Astrocyte (in vitro differentiated cells and primary cell): Measurements from ENCODE around the gene NFE2L1.

ENCODE experiments used
- EZH2 ChIP-seq: IDR thresholded peaks from 2 replicates; pipeline ENCODE4 v1.6.1; 2012; ENCODE audit warnings: mild to moderate bottlenecking, low read length, inconsistent platforms; ENCODE audit not compliant: insufficient read depth
- TF ChIP-seq, protein P1 (sequence below): IDR thresholded peaks from 2 replicates; pipeline ENCODE4 v1.5.1; 2011; ENCODE audit warnings: low read depth, mild to moderate bottlenecking, inconsistent platforms, low read length, moderate library complexity; ENCODE audit not compliant: insufficient read depth

- TF ChIP-seq, protein P1, sequence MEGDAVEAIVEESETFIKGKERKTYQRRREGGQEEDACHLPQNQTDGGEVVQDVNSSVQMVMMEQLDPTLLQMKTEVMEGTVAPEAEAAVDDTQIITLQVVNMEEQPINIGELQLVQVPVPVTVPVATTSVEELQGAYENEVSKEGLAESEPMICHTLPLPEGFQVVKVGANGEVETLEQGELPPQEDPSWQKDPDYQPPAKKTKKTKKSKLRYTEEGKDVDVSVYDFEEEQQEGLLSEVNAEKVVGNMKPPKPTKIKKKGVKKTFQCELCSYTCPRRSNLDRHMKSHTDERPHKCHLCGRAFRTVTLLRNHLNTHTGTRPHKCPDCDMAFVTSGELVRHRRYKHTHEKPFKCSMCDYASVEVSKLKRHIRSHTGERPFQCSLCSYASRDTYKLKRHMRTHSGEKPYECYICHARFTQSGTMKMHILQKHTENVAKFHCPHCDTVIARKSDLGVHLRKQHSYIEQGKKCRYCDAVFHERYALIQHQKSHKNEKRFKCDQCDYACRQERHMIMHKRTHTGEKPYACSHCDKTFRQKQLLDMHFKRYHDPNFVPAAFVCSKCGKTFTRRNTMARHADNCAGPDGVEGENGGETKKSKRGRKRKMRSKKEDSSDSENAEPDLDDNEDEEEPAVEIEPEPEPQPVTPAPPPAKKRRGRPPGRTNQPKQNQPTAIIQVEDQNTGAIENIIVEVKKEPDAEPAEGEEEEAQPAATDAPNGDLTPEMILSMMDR = no peak
- no peak for TF ChIP-seq EZH2
These were observed 33.5 kb upstream of the NFE2L1 start for GRCh38 chr17:48014595-48015111.
